ENCODE data around the gene RUNX3. TPM values are rescaled to one million over a fixed set of nuclear protein-coding genes. Genes with fewer than 3 reads are reported as not detected.
"Not testable (repeated sequence)": the region's sequence is repeated elsewhere in the genome, so short reads cannot be mapped to it uniquely, and the experiment has no call there.

The RUNX3 gene
- polyA plus RNA-seq (ENCODE audit: insufficient read length), result 0.27 TPM
- long read RNA-seq, donor 1, result 0 reads
- long read RNA-seq, donor 2, result 0 reads
- long read RNA-seq, donor 3, result 0 reads
- long read RNA-seq, donor 4, result 0 reads
- long read RNA-seq, donor 5, result 0 reads
- long read RNA-seq, donor 6, result 0 reads
- long read RNA-seq, donor 7, result 0 reads
- long read RNA-seq, donor 8, result 0 reads

DNA sequence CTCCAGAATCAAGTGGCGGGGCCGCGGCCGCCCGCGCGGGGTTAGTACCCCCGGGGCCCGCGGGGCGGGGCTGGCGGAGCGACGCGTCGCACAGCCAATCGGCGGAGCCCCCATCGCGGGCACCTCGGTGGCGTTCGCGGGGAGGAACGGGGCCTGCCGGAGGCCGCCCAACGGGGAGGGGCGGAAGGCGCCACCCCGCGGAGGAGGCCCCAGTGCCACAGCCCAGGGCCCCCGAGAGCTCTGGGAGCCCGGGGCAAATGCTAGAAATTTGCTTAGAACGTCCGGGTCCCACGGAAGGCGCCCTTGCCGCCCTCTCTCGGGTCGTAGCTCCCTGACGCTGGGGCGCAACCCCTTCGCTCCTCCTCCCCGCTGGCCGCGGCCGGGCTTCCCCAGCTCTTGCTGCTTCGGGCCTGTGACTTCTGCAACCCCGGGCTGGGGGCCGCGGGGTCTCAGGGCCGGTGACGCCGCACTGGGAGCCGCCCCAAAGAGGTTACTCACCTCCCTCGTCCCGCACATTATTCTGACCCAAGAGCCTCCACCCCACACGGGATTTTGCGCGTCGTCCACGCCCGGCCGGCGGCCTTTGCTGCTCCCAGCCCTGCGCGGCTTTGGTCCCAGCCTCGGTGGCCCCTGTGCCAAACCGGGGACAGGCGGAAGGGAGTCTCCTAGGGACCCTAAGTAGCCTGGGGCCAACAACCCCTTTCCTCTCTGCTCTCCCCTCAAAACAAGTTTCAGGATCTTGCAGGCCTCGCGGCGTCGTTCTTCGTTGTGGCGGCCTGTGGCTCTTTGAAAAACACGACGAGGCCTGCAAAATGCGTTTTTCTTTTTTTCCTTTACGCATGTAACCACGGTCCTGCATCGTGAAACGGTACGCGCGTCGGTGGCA lies at the start of gene RUNX3:
Gene RUNX3 (minus strand): TSS at position 17 of the 886 bp plus-strand sequence. CDS start 408 bp downstream, outside the sequence.
- no peak for DNase-seq

DNA sequence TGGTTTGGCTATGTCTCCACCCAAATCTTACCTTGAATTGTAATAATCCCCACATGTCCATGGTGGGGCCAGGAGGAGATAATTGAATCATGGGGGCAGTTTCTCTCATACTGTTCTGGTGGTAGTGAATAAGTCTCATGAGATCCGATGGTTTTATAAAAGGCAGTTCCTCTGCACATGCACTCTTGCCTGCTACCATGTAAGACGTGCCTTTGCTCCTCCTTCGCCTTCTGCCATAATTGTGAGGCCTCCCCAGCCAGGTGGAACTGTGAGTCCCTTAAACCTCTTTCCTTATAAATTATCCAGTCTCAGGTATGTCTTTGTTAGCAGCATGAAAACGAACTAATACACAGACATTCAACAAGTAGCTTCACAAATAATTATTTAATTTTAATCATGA lies 49.2 kb upstream of the RUNX3 start:
- not testable (repeated sequence) for DNase-seq

DNA sequence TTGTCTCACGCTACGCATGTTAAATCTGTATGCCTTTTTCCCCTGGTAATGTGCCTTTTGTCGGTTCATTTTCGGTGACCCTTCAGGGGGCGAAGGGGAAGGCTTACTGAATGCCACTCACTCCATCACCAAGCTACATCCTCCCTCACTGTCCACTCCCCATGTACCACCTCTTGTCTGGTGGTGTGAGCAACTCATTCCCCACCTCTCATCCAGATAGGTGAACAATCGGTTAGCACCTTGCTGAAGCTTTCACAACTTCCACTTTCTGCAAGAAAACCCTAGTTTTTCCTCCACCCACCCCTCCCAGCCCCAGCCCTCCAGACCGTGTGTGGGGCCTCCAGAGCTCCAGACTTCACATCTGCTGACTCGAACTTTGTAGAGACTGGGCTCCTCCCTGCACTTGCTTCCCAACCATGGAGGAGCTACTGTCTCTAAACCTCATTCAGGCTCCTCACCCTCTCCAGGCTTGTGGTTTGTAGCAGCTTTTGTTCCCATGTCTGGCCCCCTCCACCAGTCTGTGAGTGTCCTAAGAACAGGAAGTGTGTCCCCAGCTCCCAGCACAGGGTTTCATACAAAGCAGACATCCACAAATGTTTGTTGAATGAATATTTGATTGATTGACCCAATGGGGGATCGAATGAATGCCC lies 48.4 kb upstream of the RUNX3 start:
- no peak for DNase-seq

DNA sequence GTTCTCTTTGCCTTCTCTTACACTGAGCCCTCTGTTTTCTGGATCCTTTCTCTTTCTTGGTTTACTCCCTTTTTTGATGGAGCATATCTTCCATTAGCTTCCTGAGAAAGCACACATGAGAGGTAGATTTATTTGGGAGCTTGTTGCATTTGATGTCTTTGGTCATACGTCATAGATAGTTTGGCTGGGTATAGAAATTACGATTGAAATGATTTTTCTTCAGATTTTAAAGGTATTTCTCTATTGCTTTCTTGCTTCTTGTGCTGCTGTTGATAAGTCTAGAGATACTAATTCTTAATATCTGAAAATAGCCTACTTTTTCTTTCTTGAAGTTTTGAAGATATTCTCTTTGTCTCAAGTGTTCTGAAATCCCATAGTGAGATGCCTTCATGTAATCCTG lies 45.3 kb upstream of the RUNX3 start:
- no peak for DNase-seq

DNA sequence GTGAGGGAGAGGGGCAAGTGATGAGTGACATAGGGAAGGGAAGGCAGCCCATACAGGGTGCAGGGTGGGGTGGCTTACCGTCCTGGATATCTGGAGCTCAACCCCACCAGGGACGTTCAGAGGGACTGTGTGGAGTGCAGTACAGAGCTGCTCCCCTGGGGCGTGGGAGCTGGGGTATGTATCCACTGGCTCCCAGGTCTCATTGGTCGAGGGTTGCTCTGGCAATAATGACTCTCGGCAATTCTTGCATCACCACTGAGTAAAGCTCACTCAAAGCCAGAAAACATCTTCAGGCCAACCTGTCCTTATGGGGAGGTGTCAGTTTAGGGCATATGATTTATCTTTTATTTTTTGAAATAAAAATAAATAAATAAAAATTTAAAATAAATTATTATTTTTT lies 43.2 kb upstream of the RUNX3 start:
- DNase-seq, result no peak

DNA sequence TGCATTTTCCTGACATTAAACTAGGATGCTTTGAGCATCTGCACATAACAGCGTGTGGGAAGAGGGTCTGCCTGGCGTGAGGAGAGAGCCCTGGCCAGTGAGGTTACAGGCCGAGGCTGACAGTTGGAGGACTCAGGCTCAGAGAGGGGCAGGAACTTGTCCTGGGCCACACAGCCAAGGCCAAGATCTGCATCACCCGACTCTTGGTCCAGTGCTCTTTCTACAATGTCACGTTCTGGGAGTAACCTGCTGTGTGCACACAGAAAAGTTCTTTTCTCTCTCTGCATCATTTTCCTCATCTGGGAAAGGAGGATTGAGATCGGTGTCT lies 42.8 kb upstream of the RUNX3 start:
- DNase-seq, result no peak

DNA sequence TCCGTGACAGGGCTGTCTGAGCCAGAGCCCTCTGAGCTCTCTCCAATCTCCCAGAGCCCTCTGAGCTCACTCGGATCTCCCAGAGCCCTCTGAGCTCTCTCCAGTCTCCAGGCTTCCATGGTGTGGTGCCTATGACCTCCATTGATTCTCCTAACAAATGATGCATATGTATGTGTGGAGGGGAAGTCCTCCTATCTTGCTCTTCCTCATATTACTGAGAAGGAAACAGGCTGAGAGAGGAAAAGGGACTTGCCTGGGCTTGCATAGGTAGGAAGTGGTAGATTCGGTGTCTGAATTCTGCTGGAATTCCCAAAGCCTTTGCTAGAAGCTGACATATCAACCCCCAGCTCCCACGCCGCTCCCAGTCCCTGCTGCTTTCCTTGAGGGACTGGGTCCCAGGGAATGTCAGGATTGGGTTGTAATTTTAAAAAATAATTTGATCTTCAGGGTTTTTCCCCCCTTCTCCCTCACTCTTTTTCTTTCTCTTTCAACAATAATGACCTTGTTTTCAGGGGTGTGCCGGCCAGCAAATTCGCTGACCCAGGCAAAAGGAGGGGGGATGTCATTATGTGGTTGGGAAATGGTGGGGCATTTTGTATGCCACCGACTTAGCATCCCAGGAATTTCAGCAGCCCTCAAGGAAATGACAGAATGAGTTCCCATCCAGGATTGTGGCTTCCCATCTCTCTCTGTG lies 42.3 kb upstream of the RUNX3 start:
- no peak for DNase-seq

DNA sequence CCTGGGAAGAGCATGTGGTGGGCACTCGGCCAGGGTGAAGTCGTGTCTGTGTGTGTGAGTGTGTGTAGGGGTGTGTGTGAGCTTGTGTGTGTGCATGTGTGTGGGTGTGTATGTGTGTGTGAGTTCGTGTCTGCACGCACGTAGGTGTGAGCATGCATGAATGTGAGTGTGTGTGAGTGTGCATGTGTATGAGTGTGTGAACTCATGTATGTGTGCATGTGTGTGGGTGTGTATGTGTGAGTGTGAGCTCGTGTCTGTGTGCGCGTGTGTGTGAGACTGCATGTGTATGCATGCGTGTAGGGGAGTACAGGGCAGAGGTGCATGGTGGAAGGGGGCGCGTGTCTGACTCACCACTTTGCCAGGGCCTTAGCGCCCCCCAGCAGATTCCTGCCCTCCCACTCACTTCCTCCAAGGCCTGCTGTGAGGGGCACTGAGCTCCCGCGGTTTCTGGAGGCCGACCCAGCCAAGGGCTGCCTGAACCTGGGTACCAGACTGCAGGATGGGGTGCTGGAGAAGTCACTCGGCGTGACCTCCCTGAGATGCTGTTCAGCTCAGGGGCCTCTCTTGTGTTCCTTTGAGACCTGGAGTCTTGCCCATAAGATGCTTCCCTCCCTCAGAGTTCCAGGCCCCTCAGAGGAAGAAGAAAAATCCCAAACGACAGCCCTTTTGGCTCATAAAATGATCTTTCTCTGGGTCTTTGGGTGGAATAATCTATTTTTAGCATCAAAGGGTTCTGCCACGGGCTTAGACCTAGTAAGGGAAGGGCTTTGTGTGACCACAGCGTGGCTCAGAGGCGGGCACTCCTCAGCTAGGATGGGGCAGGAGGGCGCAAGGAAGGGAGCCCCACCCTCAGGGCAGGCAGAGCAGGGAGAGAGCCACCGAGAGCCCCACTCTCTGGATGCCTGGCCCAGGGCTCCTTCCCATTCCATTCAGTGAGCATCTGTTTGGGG lies 41.1 kb upstream of the RUNX3 start:
- DNase-seq, result no peak

DNA sequence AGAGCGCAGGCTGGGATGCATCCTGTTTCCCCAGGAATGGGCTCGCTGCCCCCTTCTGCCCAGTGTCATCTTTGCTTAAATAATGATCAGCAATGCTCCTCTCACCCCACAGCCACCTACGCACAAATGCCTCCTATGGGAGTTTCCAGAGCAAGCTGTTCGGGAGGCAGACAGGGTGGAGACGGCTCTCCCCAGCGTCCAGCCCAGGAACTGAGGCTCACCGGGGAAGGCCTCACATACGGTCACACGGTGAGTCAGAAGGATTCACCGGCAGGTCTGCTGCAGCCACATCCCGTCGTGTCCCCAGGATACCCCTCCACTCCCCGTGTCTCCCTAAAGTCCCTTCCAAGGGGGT lies 40.3 kb upstream of the RUNX3 start:
- DNase-seq, result no peak

DNA sequence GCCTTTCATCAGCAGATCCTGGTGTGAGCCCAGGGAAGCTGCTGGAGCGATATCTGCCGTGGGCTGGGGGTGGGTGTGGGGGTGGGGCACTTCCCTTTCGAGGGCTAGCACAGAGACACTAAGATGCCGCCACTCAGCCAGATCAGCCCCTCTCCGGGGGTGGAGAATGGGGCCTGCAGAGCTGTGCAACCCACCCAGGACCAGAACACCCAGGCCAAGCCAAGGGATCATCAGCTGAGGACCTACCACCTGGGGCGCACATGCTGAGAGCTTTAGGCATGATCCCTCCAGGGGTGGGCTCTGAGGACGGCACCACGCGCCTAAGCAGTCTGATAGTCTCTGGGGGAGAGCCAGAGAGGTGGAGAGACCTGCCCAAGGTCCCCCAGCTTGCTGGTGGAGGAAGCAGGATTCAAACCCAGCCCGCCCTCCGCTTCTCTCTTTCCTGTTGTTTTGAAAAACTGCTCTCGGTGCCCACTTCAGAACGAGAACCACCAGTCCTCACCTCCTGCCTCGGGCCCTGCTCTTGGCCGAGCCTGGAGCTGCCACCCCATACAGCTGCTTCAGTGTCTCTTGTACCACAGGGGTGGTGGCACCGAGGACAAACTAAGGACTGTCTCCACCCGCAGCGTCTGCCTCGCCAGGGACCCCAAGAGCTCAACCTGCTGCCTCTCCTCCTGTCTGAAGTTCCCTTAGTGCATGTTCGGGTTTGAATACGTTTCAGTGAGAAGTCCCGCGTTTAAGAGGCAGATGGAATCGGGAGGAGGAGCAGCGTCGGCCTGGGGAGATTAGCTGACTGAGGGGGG lies 39.7 kb upstream of the RUNX3 start:
- DNase-seq, result no peak

DNA sequence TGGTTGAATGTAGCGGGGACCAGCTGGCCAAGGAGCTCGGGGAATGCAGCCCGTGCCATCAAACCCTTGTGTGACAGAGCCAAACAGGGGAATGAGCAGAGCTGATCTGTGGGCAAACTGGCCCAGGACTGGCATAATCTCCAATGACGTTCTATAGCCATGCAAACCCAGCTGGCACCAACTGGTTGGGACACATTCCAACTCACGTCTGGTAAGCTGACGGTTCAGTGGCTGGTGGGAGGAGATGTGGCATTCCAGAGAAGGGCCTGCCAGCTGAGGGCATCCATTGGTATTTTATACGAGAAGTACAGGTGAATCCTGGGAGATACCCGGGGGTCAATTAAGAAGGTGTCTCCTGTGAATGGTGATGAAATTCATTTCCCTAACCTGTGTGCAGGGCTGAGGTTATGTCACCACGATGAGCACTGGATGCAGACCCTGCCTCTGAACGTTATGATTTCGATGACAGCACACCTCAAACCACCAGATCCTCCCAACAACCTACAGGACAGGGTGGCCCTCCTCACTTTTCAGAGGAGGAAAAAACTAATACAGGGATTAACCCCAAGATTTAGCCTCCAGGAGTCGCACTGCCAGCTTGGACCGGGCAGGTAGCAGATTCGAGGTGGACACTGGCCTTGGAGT lies 39.0 kb upstream of the RUNX3 start:
- DNase-seq, result no peak

DNA sequence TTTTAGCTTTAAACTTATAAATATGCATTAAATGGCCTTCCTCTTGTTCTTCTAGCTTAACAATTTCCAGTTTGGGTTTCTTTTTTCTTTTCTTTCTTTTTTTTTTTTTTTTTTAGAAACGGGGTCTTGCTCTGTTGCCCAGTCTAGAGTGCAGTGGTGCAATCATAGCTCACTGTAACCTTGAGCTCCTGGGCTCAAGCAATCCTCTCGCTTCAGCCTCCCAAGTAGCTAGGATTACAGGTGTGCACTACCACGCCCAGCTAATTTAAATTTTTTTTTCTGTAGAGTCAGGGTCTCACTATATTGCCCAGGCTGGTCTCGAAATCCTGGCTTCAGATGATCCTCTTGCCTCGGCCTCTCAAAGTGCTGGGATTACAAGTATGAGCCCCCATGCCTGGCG lies 37.9 kb upstream of the RUNX3 start:
- DNase-seq, result no peak

DNA sequence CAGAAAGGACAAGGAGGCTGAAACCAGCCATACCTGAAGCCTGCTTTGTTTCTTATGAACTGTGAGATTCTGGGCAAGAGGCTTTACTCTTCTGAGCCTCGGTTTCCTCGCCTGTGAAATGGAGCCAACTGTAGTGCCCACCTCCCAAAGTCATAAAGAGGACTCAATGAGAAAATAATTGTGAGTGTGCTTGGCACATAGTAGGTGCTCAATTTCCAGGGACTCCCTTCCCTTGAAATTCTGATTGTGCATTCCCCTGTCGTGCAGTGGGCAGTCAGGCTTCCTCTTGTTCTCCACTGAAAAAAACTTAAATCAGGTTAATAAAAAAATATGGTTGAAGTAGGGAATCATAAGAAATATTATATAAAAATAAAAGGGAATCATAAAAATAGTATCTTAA lies 37.5 kb upstream of the RUNX3 start:
- DNase-seq, result no peak

DNA sequence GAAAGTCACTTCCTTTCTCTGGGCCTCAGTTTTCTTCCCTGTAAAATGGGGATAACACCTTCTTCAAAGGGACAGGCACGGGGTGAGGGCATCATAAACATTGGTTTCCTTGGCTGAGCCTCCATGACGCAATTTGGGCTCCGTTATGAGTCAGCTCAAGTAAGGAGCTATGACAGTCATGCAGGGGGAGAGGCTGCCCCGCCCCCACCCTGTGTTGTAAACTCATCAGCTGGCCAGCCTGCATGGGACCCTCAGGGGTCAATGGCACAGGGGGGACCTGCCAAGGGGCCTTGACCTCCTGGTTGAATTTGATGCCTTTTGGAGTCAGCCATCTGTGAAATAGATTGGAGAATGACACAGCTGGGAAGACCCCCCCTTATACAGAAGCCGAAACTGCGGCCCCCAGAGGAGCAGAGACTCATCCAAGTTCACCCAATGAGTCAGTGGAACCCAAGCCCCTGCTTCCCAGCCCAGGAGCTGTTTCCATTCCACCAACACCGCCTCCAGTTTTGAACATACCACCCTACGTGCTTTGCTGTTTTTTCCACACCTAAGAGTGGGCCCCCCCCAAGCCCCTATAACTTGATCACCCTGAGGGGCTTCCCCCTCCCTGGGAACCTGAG lies 36.8 kb upstream of the RUNX3 start:
- DNase-seq, result no peak

DNA sequence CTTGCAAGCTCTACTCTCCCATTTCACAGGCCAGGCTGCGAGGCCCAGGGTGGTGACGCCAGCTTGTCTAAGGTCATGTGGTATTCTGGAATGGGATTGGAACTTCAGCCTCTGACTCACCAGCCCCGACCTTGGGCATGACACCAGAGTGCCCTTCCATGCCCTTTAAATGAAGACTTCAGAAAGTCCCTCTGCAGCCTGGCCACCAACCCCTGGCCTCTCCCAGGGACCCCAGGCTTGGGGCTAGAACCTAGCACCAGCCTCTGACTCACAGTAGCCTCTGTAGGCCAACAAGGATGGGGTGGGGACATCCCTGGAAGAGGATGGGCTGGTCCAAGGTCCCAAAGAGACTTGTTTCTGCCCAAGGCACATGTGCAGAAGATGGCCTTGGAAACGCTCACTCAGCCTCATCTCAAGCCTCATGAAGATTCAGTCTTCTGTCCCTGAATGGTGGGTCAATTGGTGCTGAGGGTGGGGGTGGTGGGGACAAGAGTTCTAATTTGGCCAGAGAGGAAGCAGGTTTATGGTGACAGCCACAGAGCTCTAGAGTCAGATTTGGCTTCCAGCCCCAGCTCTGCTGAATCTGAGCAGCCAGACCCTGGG lies 36.1 kb upstream of the RUNX3 start:
- no peak for DNase-seq

DNA sequence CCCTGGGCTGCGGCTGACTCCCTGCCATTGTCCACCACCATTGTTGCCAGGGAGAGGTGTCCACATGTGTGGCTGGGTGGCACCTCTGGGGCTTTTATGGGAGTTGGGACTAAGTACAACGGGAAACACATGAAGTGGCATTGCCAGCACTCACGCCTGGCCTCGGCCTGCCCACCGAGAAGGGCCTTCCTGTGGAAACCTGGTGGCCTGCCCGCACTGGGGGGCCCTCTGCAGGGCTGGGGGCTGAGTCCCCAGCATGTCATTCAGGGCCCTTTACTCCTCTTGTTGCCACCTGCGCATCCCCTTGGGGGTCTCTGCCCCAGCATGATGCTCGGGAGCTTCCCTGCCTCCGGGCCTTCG lies 35.5 kb upstream of the RUNX3 start:
- no peak for DNase-seq

DNA sequence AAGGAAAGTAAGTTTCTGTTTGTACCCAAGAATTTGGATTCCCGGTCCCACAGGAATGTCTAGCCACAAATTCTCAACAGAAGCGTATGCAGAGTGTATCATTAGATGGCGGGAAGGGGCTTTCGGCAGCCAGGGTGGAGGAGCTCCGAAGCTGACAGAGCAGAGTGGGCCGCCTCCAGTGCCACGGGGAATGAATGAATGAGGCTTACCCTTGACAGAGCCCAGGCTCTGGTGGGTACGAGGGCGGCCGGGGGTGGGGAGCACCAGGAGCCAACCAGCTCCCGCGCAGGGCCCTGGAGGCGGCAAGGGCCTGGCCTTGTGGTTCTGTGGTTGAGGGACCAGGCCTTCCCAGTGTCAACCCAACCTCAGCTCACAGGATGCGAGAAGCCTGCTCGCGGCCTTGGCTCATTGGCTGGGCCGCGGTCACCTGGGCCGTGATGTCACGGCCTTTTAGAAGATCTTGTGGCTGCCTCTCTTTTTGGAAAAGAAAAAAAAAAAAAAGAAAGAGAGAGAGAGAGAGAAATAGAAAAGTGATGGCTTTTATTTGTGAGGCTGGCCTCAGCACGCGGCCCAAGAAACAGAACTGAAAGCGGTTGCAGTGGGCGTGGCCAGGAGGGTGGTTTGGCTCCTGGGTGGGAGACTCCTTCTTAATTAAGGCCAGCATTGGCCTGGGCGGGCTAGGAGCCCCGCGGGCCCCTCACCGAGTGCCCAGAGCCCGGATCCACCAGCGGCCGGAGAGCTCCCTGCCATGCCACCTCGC lies 34.9 kb upstream of the RUNX3 start:
- no peak for DNase-seq

DNA sequence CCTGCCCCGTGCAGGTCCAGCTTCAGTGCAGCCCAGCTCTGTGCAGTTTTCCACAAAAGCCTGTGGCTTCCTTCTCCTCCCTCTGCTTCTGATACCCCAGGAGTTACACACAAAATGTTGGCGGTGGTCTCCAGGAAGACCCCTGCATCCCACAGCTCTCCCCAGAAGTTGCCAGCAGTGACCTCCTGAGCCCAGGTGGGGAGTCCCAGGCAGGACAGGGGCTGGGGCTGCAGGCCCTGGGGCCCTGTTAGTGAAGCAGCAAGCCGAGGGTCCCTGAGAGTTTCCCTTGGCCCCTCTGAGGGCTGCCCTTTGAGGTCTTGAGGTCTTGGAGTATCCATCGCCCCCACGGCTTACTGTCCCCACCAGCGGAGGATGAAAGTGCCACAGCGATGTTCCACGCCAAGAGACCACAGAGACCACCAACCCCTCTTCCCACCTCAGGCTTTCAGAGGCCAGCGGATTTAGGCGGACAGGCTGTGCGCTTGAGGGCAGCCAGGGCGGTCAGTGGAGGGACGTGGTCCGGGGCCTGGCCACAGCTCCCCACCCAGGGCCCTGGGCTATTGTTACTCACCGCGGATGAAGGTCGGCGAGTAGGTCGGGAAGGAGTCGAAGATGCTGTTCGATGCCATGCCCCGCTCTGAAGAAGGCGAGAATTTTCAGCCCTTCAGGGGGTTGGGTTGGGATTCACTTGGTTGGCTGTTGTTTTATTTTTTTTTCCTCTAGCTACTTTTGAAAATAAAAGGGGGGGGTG lies 34.0 kb upstream of the RUNX3 start:
- DNase-seq, result no peak
